Activated T-cell treated with anti-CD3 and anti-CD28 coated beads for 48 hours (primary cell): Measurements from ENCODE around the gene CTSZ.
"Not testable (repeated sequence)": the region's sequence is repeated elsewhere in the genome, so short reads cannot be mapped to it uniquely, and the experiment has no call there.

Experiments used
- DNase-seq: peaks from one replicate; pipeline ENCODE4 v3.0.0-alpha.2; 2020; ENCODE audit warnings: low read depth

Gene CTSZ

DNA sequence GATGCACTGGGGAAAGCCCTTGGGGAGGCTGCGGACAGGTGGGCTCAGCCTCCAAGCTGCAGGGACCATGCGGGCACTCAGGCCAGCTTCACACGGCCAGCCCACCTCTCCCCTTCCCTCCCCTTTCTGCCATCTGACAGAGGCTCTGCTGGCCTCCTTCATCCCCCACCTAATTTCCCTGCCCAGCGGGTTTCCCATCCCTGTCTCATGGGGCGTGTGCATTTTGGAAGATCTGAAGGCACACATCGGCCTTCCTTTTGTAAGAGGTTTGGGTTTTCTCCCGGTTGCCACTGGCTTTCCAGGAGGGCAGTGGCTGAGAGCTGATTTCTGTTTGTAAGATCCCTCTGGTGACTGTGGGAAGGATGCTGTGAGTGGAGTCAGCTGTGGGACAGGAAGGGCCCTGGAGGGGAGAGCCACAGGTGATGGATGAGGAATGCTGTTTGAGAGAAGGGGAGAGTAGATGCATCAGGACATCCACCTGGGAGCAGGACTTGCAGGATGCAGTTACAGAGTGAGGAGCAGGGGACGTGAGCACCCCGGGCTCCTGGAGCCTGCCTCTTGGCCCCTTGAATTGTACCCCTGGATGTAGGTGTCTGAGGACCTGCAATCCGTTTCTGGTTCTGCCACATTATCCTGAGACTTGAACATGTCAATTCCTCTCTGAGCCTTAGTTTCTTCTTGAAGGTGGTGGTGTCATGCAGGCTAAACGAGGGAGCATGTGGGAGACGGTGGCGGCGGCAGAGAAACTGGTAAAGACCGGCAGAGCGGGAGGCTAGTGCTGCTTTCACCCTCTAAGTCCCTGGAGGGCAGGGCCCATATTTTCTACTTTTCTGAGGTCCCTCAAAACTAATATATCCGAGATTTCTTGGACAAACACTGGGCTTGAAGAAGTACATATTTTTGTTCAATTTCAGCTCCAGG lies 6.2 kb upstream of the CTSZ start:
- no peak for DNase-seq

GRCh38 chr20:59011874-59012157 lies 4.8 kb upstream of the CTSZ start:
- DNase-seq: not testable (repeated sequence)

- DNase-seq: no peak
Measured at GRCh38 chr20:59010995-59011873, 4.2 kb upstream of the CTSZ start.

DNA sequence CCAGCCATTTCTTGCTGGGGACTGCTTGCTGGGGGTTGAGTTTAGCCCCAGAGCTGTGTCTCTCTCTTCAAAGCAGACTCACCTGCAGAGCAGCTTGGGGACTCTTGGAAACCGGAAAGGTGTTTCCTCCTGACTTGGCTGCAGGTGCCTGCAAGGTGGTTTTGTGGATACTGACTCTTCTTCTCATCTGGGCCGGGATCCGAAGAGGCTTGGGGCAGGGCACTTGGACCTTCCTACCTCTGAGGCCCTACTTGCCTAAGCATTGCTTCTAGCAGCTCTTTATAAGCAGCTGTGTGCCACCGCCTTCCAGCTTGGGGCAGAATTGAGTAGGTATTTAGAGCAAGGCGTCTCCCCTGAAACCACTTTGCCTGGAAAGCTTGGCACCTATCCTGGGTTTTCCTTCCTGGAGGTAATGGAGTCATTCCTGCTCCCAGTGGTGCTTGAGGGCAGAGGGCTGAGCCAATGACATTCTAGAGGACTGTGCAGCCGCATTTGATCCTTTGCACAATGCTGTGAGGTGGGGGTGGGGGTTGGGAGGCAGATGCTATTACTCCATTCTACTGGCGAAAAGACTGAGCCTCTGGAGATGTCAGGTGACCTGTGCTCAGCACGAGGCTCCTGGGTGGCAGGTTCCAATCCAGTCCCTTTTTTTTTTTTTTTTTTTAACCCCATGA lies 3.4 kb upstream of the CTSZ start:
- DNase-seq: no peak

DNA sequence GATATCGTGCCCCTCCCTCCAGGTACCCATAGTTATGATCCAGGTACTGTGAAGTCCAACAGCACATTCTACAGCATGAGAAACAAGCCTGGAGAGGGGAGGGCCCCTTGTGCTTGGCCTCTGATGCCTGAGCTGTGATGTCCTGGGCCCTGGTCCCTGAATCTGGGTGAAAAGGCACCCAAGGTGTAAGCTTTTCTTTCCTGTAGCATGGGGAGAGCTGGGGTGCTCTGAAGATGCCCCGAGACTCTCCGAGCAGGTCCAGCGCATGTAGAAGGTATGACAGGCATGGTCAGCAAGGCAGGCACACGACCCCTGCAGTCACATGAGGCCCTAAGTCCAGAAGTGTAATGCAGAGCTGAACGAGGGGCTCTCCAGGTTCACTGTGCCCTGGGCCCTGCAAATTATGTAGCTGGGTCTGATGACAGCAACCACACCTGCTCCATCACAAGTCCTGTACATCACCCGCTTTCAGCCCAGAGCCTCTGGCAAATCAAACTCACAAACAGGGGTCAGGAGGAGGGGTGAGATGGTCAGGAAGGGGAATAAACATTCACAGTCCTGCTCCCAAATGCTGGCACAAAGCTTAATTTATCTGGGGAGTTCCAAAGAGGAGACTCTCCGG lies 1.8 kb upstream of the CTSZ start:
- DNase-seq: no peak

GRCh38 chr20:59007665-59008511 lies 834 bp upstream of the CTSZ start:
- DNase-seq: no peak

DNA sequence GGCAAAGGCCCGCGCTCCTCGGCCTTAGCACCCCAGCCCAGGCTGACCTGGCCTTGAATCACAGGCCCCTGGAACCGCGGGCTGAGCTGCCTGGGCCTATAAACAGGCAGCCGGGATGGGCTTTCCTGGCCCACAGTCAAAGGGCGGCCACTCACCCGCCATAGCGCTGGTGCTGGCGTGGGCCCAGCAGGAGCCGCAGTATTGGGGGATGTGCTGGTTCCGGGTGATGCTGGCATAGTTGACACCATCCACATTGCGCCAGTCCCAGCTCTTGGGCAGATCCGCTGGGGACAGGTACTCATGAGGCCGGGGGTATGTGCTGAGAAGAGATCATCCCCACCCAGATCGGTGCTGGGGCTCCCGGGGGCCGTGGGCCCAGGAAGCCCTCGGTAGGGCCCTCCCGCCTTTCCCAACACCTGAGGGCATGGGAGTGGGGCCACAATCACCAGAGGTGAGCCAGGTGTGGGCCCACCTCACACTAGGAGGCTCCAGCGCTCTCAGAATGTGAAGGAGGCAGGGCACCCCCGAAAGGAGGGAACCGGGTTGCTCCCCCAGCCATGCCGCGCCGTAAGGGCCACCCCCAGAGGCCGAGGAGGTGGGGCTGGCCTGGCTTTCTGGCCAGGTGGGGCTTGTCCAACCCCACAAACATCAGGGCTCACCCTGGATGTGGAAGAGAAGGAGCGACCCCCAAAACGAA lies 739 bp downstream of the CTSZ start:
- no peak for DNase-seq

DNA sequence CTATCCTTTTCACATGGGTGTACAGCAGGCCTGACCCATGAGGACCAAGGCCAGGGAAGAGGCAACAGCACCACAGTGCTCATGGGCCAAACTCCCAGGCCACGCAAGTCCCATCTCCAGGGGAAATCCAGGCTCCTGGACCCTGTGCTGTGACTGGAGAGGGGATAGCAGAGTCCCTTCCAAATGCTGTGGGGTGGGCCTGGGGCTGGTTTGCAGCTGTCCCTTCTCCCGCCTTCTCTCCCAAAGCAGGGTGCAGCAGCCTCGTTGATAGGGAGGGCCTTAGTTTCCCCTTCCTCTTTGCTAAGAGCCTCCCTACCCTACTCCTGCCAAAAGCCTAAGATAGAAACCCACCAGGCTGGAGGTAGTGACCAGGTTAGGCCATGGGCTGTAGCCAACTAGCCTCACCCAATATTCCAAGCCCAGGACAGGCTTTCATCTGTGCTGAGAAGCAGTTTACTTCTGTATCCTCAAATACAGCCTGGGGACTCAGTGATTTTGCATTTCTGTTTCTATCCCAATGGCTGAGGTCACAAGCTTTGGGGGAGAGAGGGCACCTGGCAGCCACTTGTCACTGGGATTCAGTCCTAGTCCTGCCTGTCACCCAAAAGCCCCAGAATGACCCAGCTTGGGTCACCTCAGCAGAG lies 1.4 kb downstream of the CTSZ start:
- DNase-seq: no peak

DNA sequence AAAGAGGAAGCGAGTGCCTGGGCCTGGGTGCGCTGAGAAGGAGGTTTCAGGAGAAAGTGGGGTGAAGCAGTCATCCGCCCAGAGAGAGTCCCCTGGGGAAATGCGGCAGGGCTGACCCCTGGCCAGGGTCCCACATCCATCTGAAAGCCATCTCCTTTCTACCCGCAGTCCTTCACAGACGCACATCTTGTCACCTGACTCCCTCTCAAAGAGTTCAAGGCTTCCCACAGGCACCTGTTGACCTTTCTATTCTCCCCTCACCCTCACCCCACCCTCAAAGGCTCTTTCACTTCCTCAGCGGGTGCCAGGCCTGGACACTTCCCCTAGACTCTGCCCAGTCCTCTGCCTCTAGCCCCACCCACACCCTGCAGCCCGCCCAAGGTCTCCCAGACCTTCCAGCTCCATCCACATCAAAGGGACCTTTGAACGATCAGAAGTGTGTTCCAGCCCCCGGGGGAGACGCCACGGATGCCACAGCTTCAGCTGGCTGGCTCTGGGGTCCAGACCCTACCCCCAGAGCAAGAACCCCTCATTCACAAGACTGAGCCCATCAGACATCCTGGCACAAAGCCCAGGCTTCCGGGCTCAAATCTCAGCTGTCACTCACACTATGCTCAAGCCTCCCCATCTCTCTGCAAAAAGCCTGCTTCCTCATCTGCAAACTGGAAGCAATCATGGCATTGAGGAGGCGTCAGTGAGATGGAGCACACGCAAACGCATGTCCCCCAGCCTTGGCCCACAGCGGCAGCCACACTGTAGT lies 2.1 kb downstream of the CTSZ start:
- no peak for DNase-seq

GRCh38 chr20:59004493-59004762 lies 2.6 kb downstream of the CTSZ start:
- DNase-seq: no peak

GRCh38 chr20:59003836-59004492 lies 3.1 kb downstream of the CTSZ start:
- DNase-seq: no peak

- no peak for DNase-seq
Measured at GRCh38 chr20:59002874-59003399, 4.1 kb downstream of the CTSZ start.

GRCh38 chr20:59002388-59002787 lies 4.7 kb downstream of the CTSZ start:
- no peak for DNase-seq

DNA sequence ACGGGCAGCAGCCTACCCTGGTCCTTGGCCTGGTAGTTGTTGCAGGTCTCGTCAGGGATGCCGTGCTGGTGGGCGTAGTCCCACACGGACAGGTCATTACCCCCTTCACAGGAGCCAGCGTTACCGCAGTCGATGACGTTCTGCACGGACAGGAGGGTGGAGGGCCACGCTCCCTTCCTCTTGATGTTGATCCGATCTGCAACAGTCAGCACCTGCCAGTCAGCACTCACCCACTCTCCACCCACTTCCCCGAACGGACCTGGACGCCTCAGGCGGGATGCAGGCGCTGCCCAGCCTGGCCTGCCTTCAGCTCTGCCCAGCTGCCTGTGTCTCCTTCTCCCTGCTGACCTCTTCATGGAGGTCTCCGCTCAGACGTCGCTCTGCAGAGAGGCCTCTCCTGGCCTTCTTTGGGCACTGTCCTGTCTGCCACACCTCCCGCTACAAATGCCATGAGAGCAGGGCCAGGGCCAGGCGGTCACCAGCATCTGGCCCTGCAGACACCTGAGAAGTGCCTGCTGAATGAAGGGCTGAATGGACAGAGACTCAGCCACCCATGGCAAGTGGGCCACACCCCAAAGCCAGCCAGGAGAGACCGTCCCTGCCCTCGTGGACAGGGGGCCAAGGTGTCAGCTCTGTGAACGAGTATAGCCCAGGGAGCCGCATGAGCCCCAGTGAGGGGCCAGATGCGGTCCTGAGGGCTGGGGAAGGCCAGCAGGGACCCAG lies 5.4 kb downstream of the CTSZ start:
- no peak for DNase-seq

DNA sequence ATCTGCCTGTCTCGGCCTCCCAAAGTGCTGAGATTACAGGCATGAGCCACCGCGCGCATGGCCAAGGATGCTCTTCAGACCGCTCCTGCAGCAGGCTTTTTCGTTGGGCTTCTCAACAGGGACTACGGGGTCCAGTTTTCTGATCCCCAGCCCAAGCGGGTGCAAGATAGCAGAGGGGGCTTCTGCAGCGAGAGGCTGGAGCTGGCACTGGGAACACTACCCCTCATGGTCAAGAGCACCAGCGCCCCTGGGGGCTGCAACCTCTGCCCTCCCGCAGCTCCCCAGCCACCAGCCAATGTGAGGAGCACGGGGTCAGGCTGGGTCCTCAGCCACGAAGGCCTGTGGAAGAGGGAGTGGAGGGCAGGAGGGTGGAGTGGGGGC lies 6.0 kb downstream of the CTSZ start:
- DNase-seq: no peak

DNA sequence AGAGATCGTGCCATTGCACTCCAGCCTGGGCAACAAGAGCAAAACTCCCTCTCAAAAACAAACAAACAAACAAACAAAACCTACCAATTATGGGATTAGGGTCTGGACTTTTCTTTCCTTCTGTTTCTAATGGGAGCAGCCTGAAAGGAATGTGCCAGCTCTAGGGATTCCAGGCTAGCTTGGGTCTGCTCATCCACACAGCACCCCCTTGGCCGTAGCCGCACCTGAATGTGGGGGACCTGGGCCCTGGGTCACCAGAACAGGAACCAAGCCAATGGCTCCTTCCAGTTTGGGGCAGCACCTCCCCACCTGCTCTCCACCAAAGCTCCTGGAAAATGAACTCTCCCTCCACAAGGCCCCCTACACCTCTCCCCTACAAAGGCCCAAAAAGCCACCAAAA lies 6.7 kb downstream of the CTSZ start:
- no peak for DNase-seq

- no peak for DNase-seq
Measured at GRCh38 chr20:58998656-58999055, 8.4 kb downstream of the CTSZ start.

- DNase-seq: no peak
Measured at GRCh38 chr20:58997141-58997770, 9.8 kb downstream of the CTSZ start.
